HG02798 (cell line): Measurements from ENCODE around the gene GOLGA3.

Experiments
- ATAC-seq: cut with Tn5 transposase; IDR thresholded peaks from one replicate; pipeline ENCODE4 v1.9.1; 2021; ENCODE audit warnings: mild to moderate bottlenecking; ENCODE audit not compliant: unreplicated experiment, poor library complexity

The GOLGA3 gene

GRCh38 chr12:132727091-132727794 is 101.4 kb downstream of the GOLGA3 start:
- no peak for ATAC-seq

GRCh38 chr12:132726386-132726785 is 102.3 kb downstream of the GOLGA3 start:
- no peak for ATAC-seq

GRCh38 chr12:132724506-132725241 is 104.0 kb downstream of the GOLGA3 start:
- ATAC-seq, result no peak

GRCh38 chr12:132723764-132724140 is 104.9 kb downstream of the GOLGA3 start:
- no peak for ATAC-seq

- ATAC-seq, result no peak
Observed at GRCh38 chr12:132723015-132723763, 105.5 kb downstream of the GOLGA3 start.

GRCh38 chr12:132720606-132721345 is 107.9 kb downstream of the GOLGA3 start:
- ATAC-seq, result no peak

GRCh38 chr12:132719954-132720324 is 108.7 kb downstream of the GOLGA3 start:
- ATAC-seq, result no peak

- no peak for ATAC-seq
Observed at GRCh38 chr12:132719141-132719953, 109.3 kb downstream of the GOLGA3 start.
